Spleen (tissue), 7 donors: Measurements from ENCODE around the gene SNF8.
"Not testable (repeated sequence)": the region's sequence is repeated elsewhere in the genome, so short reads cannot be mapped to it uniquely, and the experiment has no call there.

Source experiments
- CTCF ChIP-seq, 11 experiments: fragments of 200-600 bp in 7 of 11; fragments of 450-650 bp in 4 of 11; sonication (generic) in 4 of 11; IDR thresholded peaks in 8 of 11; conservative IDR thresholded peaks in 3 of 11; 1 replicate in 7 of 11; 2 replicates in 4 of 11; pipeline versions ENCODE4 v1.4.0 to v1.8.0; 2016 to 2021; ENCODE audit warnings: antibody characterized with exemption in 11 of 11, inconsistent platforms in 4 of 11, mild to moderate bottlenecking in 1 of 11
- POLR2A ChIP-seq, 3 donors: fragments of 450-650 bp; IDR thresholded peaks; one replicate each; pipeline ENCODE4 v1.5.1; 2017; ENCODE audit warnings: antibody characterized with exemption in 3 of 3, mild to moderate bottlenecking in 1 of 3
- donor health status: DM: no; HTN: no; CAD: no; lungs with moderate emphysema.
- donor health status: DM: no; HTN: no; CAD: no.
- donor health status: DM: no; HTN: no; CAD: no.

- TF ChIP-seq CTCF (IDR thresholded peaks at IDR 0.05 in 8 of 11, conservative IDR thresholded peaks at IDR 0.05 in 3 of 11); POLR2A (IDR thresholded peaks at IDR 0.05): not testable (repeated sequence)
Observed at GRCh38 chr17:48945261-48945651, 614 bp upstream of the SNF8 start.
